GM18519 (cell line): ENCODE results near the gene CHD5.

Experiments used
- ATAC-seq: cut with Tn5 transposase; IDR thresholded peaks from one replicate; pipeline ENCODE4 v1.9.1; 2021; ENCODE audit warnings: mild to moderate bottlenecking, moderate library complexity; ENCODE audit not compliant: unreplicated experiment, low FRiP score

CHD5 gene

DNA sequence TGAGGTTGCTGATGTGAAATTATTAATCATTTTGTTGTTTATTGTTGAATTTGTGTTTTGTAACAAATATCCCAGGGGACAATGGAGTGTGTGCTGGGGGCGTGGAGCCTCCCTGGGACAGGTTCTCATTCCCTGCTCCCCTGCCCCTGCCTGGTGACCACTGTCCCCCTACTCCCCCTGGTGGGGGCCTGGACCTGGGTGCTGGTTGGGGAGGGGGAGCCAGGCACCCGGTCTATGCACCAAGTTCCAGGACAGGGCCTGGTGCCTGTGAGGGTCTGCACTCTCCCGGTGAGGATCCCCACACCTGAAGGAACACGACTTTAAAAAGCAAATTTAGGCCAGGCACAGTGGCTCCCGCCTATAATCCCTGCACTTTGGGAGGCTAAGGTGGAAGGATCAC, 42.4 kb downstream of the CHD5 start:
- no peak for ATAC-seq

- ATAC-seq, result no peak
These were observed 43.5 kb downstream of the CHD5 start for GRCh38 chr1:6136516-6137220.

- no peak for ATAC-seq
These were observed 45.2 kb downstream of the CHD5 start for GRCh38 chr1:6134741-6135510.

DNA sequence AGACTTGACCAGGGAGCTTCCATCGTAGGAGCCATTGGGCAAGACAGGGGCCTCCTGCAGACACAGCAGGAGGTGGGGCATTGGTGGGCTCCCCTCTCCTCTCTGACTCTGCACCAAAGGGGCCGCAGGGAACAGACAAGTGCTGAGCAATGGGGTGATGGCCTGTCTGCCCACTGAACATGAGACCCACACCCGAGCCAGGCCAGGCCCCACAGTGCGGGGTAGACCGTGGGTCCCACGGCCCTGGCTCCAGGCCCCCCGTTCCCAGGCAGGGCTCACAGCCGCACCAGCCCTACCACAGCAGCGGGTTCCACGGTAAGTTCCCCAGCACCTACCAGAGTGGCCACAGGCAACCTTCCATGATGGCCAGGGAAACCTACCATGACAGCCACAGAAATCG, 45.9 kb downstream of the CHD5 start:
- no peak for ATAC-seq

GRCh38 chr1:6133146-6133895, 46.8 kb downstream of the CHD5 start:
- no peak for ATAC-seq

GRCh38 chr1:6131561-6131960, 48.6 kb downstream of the CHD5 start:
- no peak for ATAC-seq

GRCh38 chr1:6130596-6130995, 49.5 kb downstream of the CHD5 start:
- no peak for ATAC-seq

GRCh38 chr1:6130036-6130435, 50.1 kb downstream of the CHD5 start:
- no peak for ATAC-seq

GRCh38 chr1:6129313-6129712, 50.8 kb downstream of the CHD5 start:
- no peak for ATAC-seq

GRCh38 chr1:6128276-6129081, 51.6 kb downstream of the CHD5 start:
- no peak for ATAC-seq

DNA sequence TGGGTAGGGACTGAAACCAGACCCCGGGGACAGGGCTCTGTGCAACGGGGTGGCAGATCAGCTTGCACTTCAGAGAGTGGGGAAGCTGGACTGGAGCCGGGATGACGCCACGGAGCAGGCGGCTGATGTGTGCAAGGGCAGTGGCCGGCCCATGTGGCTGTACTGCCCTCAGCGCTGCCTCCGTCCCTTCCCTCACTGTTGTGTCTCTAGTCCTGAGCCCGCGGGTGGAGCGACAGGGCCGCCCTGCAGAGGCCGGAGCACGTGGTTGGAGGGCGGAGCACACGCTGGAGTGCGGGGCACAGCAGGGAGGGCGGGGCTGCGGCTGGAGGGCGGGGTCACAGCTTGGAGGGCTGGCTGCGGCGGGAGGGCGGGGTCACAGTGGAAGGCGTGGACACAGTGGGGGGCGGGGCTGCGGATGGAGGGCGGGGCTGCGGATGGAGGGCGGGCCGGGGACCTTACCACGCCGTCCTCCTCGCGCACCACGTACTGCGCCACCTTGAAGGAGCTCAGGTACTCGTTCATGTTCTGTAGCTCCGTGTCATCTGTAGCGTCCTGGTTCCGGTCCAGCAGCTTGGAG, 52.4 kb downstream of the CHD5 start:
- ATAC-seq, result no peak

GRCh38 chr1:6126521-6127067, 53.5 kb downstream of the CHD5 start:
- no peak for ATAC-seq

- ATAC-seq, result no peak
These were observed 54.1 kb downstream of the CHD5 start for GRCh38 chr1:6126028-6126427.

GRCh38 chr1:6125366-6125765, 54.8 kb downstream of the CHD5 start:
- ATAC-seq, result no peak

DNA sequence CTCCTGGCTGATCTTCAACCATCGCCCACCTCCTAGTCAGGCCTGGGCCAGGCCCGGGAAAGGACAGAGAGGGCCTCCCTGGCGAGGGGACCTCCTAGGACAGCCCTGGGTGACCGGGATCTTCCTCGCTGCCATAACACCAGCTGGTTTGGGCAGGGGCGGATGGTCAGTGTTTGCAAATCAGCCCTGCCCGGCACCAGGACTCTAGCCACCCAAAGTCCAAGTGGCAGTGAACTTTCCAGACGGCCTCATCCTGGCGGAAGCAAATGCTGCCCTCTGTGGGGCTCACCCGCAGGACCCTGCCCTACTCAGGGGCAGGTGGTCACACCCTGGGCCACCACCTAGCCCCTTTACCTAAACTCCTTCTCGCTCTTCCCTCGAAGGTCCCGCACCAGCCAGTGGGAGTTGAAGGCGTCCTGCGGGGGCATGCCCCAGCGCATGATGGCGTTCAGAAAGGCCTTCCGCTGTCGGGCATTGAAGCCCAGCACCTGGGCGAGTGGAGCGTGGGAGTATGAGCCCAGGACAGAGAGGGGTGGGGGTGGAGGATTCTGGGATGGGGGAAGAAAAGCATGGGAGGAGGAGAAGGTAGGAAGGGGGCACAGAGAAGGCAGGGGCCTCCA, 55.3 kb downstream of the CHD5 start:
- ATAC-seq, result no peak

DNA sequence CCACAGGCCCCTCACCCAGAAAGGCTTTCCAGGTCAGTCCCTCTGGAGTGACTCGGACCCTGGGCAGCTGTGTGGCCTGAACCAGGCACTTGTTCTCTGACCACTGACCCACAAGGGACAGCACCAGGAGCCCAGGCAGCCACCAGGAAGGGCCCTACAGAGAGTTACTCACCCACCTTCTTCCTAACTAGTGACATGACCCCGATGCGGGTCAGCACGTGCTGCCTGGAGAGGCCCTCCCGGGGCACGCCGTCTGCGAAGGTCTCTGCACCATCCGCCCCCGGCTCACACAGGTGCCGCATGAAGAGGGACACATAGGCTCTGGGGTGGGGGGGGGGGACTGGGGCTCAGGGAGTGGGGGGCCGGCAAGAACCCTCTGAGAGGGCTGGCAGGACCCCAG, 55.8 kb downstream of the CHD5 start:
- no peak for ATAC-seq

- ATAC-seq, result no peak
These were observed 56.3 kb downstream of the CHD5 start for GRCh38 chr1:6123816-6124215.

DNA sequence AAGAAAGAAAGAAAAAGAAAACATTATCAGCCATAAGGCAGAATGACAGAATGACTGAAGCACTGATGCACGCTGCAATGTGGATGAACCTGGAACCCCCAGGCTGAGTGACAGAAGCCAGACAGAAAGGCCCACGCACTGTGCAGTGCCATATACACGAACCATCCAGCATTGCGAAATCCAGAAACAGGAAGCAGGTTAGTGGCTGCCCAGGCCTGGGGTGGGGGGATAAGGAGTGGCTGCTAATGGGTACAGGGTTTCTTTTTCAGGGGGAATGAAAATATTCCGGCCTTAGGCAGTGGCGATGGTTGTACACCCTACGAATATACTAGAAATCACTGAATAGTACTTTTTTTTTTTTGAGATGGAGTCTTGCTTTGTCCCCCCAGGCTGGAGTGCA, 57.0 kb downstream of the CHD5 start:
- ATAC-seq, result no peak

- no peak for ATAC-seq
These were observed 58.3 kb downstream of the CHD5 start for GRCh38 chr1:6121651-6122370.
